ENCODE data around the gene PCDH7.

DNA sequence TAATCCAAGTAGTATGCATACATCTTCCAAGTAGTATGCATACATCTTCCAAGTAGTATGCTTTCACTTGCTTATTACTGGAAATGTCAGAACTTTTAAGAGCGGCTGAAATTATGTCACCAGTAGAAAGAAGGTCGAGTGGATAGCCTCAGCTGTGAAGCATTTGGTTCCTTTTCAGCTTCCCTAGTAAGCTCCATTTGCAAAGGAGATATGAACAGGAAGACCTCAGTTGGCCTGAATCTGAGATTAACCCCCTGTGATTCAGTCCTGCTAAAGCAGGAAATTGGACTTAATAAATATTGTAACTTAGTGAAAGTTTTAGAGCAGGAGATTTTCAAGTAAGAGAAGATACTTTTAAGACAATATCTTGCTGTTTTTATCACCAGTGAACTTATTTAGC lies 48.1 kb downstream of the PCDH7 start:
- TF ChIP-seq CTCF (IDR thresholded peaks at IDR 0.05) (no peak), POLR2A (IDR thresholded peaks at IDR 0.05) (no peak)
